Endothelial cell of umbilical vein (primary cell): ENCODE data around the gene TUB. TPM values are rescaled to one million over a fixed set of nuclear protein-coding genes. Genes with fewer than 3 reads are reported as not detected.

Source experiments
- BruUV-seq: library from RNA; stranded (reverse); fragments of 400-500 nt; replicated peaks from 2 replicates; lab custom pipeline; 2021; lab: Mats Ljungman, UMichigan
- CTCF ChIA-PET: fragments of 300-600, 350-600 bp; sonication (Branson Sonifier 250); formaldehyde crosslinking; loops from one replicate; lab custom pipeline; 2021; ENCODE audit warnings: antibody characterized with exemption, inconsistent platforms; lab: Charles Lee
- POLR2A ChIA-PET: fragments of 300-600, 350-600 bp; sonication (Branson Sonifier 250); formaldehyde crosslinking; loops from one replicate; lab custom pipeline; 2021; ENCODE audit warnings: antibody characterized with exemption, inconsistent platforms; lab: Charles Lee
- DNase-seq: peaks from one replicate; pipeline ENCODE4 v3.0.0-alpha.2; 2011; ENCODE audit warnings: low read depth, low spot score
- FAIRE-seq: peaks from 2 replicates; lab custom pipeline; 2011; peaks lifted over from hg19 to GRCh38; lab: Jason Lieb, UNC
- H2AFZ ChIP-seq: 2 replicates; pipeline ENCODE4 v1.6.0; 2012; ENCODE audit warnings: low read depth, low read length, control low read depth, inconsistent platforms
- H3K27ac ChIP-seq: 2 replicates; pipeline ENCODE4 v1.5.1; 2011; ENCODE audit warnings: low read depth, mild to moderate bottlenecking, control low read depth, low read length, moderate library complexity; ENCODE audit not compliant: insufficient read depth
- H3K27me3 ChIP-seq, 2 experiments: 2 replicates each; pipeline versions ENCODE4 v1.6.0 to v1.6.1; 2011; ENCODE audit warnings: low read length in 2 of 2, mixed read lengths in 1 of 2; ENCODE audit not compliant: control insufficient read depth in 2 of 2, insufficient read depth in 2 of 2
- H3K36me3 ChIP-seq, 2 experiments: 2 replicates in 1 of 2; 3 replicates in 1 of 2; pipeline ENCODE4 v1.5.1; 2011; ENCODE audit warnings: low read length in 2 of 2, mild to moderate bottlenecking in 1 of 2, moderate library complexity in 1 of 2; ENCODE audit not compliant: control insufficient read depth in 2 of 2, insufficient read depth in 2 of 2; ENCODE audit errors: extremely low read depth in 1 of 2
- H3K4me1 ChIP-seq: 3 replicates; pipeline ENCODE4 v1.5.1; 2011; ENCODE audit warnings: mild to moderate bottlenecking, low read length; ENCODE audit not compliant: control insufficient read depth, insufficient read depth; ENCODE audit errors: extremely low read depth
- H3K4me2 ChIP-seq: 2 replicates; pipeline ENCODE4 v1.6.1; 2011; ENCODE audit warnings: low read length, control low read depth, mixed read lengths; ENCODE audit not compliant: insufficient read depth
- H3K4me3 ChIP-seq, 3 experiments: fragments of 200-600 bp in 1 of 3; sonication (generic), shearing (Covaris generic) in 1 of 3; replicated peaks in 1 of 3; 2 replicates each; pipeline ENCODE4 v1.5.1; 2011 to 2016; ENCODE audit warnings: control low read depth in 3 of 3, low read length in 3 of 3, mild to moderate bottlenecking in 2 of 3, inconsistent platforms in 1 of 3, low read depth in 1 of 3, moderate library complexity in 1 of 3; ENCODE audit not compliant: insufficient read depth in 1 of 3
- H3K79me2 ChIP-seq: 2 replicates; pipeline ENCODE4 v1.6.0; 2012; ENCODE audit warnings: low read length, inconsistent platforms; ENCODE audit not compliant: control insufficient read depth, insufficient read depth
- H3K9ac ChIP-seq: replicated peaks from 2 replicates; pipeline ENCODE3; 2011; ENCODE audit warnings: low read length, control low read depth; ENCODE audit not compliant: insufficient read depth; ENCODE audit errors: extremely low read depth
- H3K9me1 ChIP-seq: replicated peaks from 3 replicates; pipeline ENCODE4 v1.6.0; 2011; ENCODE audit warnings: mild to moderate bottlenecking, low read length; ENCODE audit not compliant: control insufficient read depth, insufficient read depth; ENCODE audit errors: extremely low read depth
- H3K9me3 ChIP-seq: replicated peaks from 2 replicates; pipeline ENCODE4 v1.5.1; 2012; ENCODE audit warnings: low read length, inconsistent platforms; ENCODE audit not compliant: control insufficient read depth, insufficient read depth
- H4K20me1 ChIP-seq: replicated peaks from 2 replicates; pipeline ENCODE3; 2011; ENCODE audit warnings: mild to moderate bottlenecking, low read length; ENCODE audit not compliant: control insufficient read depth, insufficient read depth; ENCODE audit errors: extremely low read depth
- EZH2 ChIP-seq: IDR thresholded peaks from 2 replicates; pipeline ENCODE4 v1.6.1; 2012; ENCODE audit warnings: borderline replicate concordance, low read depth, mild to moderate bottlenecking, moderate library complexity, low read length, inconsistent platforms; ENCODE audit not compliant: severe bottlenecking
- FOS ChIP-seq: IDR thresholded peaks from 2 replicates; pipeline ENCODE4 v1.6.1; 2011; ENCODE audit warnings: mild to moderate bottlenecking, low read length, moderate library complexity, borderline replicate concordance; ENCODE audit not compliant: insufficient read depth
- GATA2 ChIP-seq: IDR thresholded peaks from 2 replicates; pipeline ENCODE4 v1.7.0; 2011; ENCODE audit warnings: low read depth, mild to moderate bottlenecking, moderate library complexity, mixed read lengths, low read length; ENCODE audit not compliant: insufficient read length, insufficient read depth
- JUN ChIP-seq: IDR thresholded peaks from 2 replicates; pipeline ENCODE4 v1.6.1; 2011; ENCODE audit warnings: borderline replicate concordance, low read depth; ENCODE audit not compliant: insufficient read length, insufficient read depth
- MYC ChIP-seq: IDR thresholded peaks from one replicate; pipeline ENCODE4 v1.6.1; 2011; ENCODE audit warnings: mild to moderate bottlenecking, low read depth, low read length
- POLR2A ChIP-seq: IDR thresholded peaks from 2 replicates; pipeline ENCODE4 v1.6.1; 2012; ENCODE audit warnings: low read depth, mild to moderate bottlenecking, control low read depth, low read length
- POLR2AphosphoS5 ChIP-seq: IDR thresholded peaks from 2 replicates; pipeline ENCODE4 v1.6.1; 2012; ENCODE audit warnings: low read depth, mild to moderate bottlenecking, control low read depth, low read length, moderate library complexity; ENCODE audit not compliant: insufficient read depth
- dilution Hi-C: fragments of 300-500 bp; cut with MboI; formaldehyde crosslinking; loops from one replicate; pipeline ENCODE4 v1.15.0; 2019; ENCODE audit warnings: low sequenced_read_pairs; ENCODE audit not compliant: extremely low pct_ligation_motif_present
- intact Hi-C: fragments of 100-400 bp; cut with micrococcal nuclease; formaldehyde crosslinking; loops from one replicate; pipeline ENCODE4 v1.10.0; 2022
- polyA plus RNA-seq, 4 experiments: library from polyadenylated mRNA; depleted of rRNA in 3 of 4; stranded (reverse) in 3 of 4; unstranded in 1 of 4; fragments of >200 nt; gene quantifications; 2 replicates each; pipeline versions ENCODE4 v1.2.1 to v1.2.3, GENCODE V29; 2011 to 2012; ENCODE audit warnings: missing spikeins in 1 of 4
- total RNA-seq: library from RNA; stranded (reverse); gene quantifications from 2 replicates; pipeline ENCODE4 v1.2.3, GENCODE V29; 2021
- TF ChIP-seq, protein P1 (sequence below), 2 donors: IDR thresholded peaks; 1 replicate in 1 of 2; 2 replicates in 1 of 2; pipeline ENCODE4 v1.5.1; 2011; ENCODE audit warnings: low read length in 2 of 2, mild to moderate bottlenecking in 2 of 2, moderate library complexity in 2 of 2, control low read depth in 1 of 2, inconsistent platforms in 1 of 2, low read depth in 1 of 2; ENCODE audit not compliant: insufficient read depth in 1 of 2; ENCODE audit errors: extremely low read depth in 1 of 2
- TF ChIP-seq, protein P2 (sequence below): IDR thresholded peaks from 2 replicates; pipeline ENCODE4 v1.6.1; 2011; ENCODE audit not compliant: insufficient read depth, insufficient read length

TUB gene
- total and polyA plus RNA-seq, 2 donors (not counting 3 experiments of a cell fraction or from before 2014, with no cell fraction given), result 2.3 to 3.9 TPM

DNA sequence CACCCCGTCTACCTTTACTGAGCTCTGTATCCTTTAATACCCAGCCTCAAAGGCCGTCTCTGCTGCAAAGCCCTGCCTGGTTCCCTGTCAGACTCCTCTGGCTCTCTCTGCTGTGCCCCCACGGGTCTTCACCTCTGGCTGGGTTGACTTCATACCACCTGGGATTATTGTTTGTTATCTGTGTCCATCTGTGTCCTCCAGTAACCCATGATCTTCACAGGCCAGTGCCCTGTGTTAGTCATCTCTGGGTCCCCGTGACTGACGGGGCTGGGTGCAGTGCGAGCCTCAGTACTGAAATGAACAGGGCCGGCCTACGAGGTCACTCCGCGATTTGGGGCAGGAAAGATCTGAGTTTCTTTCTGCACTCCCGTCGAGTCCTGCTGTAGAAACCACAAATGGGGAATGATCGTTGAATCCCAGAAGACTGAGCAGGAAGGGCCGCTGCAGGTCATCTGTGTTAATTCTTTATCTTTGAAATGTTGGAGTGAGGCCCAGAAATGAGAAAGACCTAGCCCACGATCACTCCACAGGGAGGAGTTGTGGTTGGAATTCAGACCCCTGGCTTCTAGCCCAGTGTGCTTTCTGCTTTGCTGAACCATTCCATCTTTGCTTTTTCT, 12.3 kb upstream of the TUB start:
- H3K4me2 ChIP-seq, result peak overlapping the region; percentile 26
- no peaks in the 10 kb centered on the region for H4K20me1 ChIP-seq
- dilution Hi-C loops, result no loop called here
- no peaks in the 10 kb centered on the region for H3K79me2 ChIP-seq
- no peaks in the 10 kb centered on the region for H3K9me1 ChIP-seq
- BruUV-seq, result no TSS peak
- H3K9ac ChIP-seq, result no peak overlapping the region
- no peak overlapping the region for H3K4me3 ChIP-seq
- CTCF ChIA-PET, result interaction anchor here (0.6 to 3.5 kb wide), 5 partner anchors 22 to 273 kb away, joined by 3 to 32 read pairs (median 5); no protein-coding TSS in a partner anchor
- H3K36me3 ChIP-seq, result no peaks in the 10 kb centered on the region
- H3K27me3 ChIP-seq, result peaks cover 8 to 10% of the 10 kb centered on the region in 2 experiments
- no peak overlapping the region for H2AFZ ChIP-seq
- H3K9me3 ChIP-seq, result no peaks in the 10 kb centered on the region
- POLR2A ChIA-PET, result no interaction called here
- no peak overlapping the region for H3K27ac ChIP-seq
- FAIRE-seq (peak; percentile 56), DNase-seq (peak; percentile 56)
- peaks cover 3% of the 10 kb centered on the region for H3K4me1 ChIP-seq
- peak; percentile 36 for TF ChIP-seq GATA2
- no peak for TF ChIP-seq POLR2A
- intact Hi-C loops, result no loop called here

DNA sequence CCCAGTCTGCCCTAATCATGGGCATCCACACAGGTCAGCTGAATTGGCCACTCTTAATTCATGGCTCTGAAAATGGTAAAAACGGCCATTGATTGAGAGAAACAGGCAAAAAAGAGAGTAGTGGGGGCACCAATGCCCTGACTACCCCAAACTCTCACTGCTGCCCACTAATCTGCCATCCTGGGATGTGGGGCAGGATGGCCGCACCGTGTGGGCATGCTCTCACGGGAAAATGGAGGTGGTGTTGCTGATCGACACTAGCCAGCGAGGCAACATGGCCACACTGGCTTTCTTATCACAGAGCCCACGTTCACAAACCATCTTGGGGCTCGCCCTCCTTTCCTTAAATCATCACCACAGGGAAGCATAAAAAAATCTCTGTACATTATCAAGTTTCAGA, 11.2 kb upstream of the TUB start:
- peaks cover 3% of the 10 kb centered on the region for H3K4me1 ChIP-seq
- no peaks in the 10 kb centered on the region for H3K9me3 ChIP-seq
- no peak overlapping the region for H3K4me2 ChIP-seq
- H3K79me2 ChIP-seq, result no peaks in the 10 kb centered on the region
- no peaks in the 10 kb centered on the region for H3K36me3 ChIP-seq
- dilution Hi-C loops, result no loop called here
- TF ChIP-seq, protein P1, sequence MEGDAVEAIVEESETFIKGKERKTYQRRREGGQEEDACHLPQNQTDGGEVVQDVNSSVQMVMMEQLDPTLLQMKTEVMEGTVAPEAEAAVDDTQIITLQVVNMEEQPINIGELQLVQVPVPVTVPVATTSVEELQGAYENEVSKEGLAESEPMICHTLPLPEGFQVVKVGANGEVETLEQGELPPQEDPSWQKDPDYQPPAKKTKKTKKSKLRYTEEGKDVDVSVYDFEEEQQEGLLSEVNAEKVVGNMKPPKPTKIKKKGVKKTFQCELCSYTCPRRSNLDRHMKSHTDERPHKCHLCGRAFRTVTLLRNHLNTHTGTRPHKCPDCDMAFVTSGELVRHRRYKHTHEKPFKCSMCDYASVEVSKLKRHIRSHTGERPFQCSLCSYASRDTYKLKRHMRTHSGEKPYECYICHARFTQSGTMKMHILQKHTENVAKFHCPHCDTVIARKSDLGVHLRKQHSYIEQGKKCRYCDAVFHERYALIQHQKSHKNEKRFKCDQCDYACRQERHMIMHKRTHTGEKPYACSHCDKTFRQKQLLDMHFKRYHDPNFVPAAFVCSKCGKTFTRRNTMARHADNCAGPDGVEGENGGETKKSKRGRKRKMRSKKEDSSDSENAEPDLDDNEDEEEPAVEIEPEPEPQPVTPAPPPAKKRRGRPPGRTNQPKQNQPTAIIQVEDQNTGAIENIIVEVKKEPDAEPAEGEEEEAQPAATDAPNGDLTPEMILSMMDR (IDR thresholded peaks at IDR 0.05; ENCODE audit: extremely low read depth in 1 of 2, insufficient read depth in 1 of 2, low read depth in 1 of 2, low read length in 2 of 2), result no peak
- no peak for TF ChIP-seq JUN
- no peak for TF ChIP-seq GATA2
- TF ChIP-seq FOS, result no peak
- no peak for TF ChIP-seq POLR2A
- no peak for TF ChIP-seq EZH2
- TF ChIP-seq POLR2AphosphoS5, result no peak
- TF ChIP-seq, protein P2, sequence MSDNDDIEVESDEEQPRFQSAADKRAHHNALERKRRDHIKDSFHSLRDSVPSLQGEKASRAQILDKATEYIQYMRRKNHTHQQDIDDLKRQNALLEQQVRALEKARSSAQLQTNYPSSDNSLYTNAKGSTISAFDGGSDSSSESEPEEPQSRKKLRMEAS, result no peak
- TF ChIP-seq MYC, result no peak
- H3K4me3 ChIP-seq, result no peak overlapping the region
- H3K9ac ChIP-seq, result no peak overlapping the region
- H2AFZ ChIP-seq, result no peak overlapping the region
- H3K27ac ChIP-seq, result no peak overlapping the region
- BruUV-seq, result no TSS peak
- intact Hi-C loops, result loop anchor here (1.0 to 5.0 kb wide), 3 partner anchors 36 to 177 kb away; no protein-coding TSS in a partner anchor
- no peaks in the 10 kb centered on the region for H3K9me1 ChIP-seq
- ChIA-PET CTCF (interaction anchor here (0.7 kb wide), 1 partner anchor 37 kb away, joined by 3 read pairs; no protein-coding TSS in a partner anchor), POLR2A (no interaction called here)
- peaks cover 8 to 10% of the 10 kb centered on the region in 2 experiments for H3K27me3 ChIP-seq
- no peak for DNase-seq
- no peaks in the 10 kb centered on the region for H4K20me1 ChIP-seq
- FAIRE-seq, result no peak
